AG04450 (cell line): Measurements from ENCODE around the gene MTMR11. TPM values are rescaled to one million over a fixed set of nuclear protein-coding genes. Genes with fewer than 3 reads are reported as not detected.
"Not testable (repeated sequence)": the region's sequence is repeated elsewhere in the genome, so short reads cannot be mapped to it uniquely, and the experiment has no call there.

ENCODE experiments used
- CTCF ChIA-PET: fragments of 300-600, 350-600 bp; formaldehyde crosslinking; extraction: SDS; loops from one replicate; lab custom pipeline; 2022; ENCODE audit warnings: antibody characterized with exemption, inconsistent platforms; lab: Charles Lee
- POLR2A ChIA-PET: fragments of 350-600 bp; formaldehyde crosslinking; extraction: SDS; loops from one replicate; lab custom pipeline; 2021; ENCODE audit warnings: antibody characterized with exemption, inconsistent platforms; lab: Yijun Ruan, JAX
- DNase-seq: peaks from one replicate; pipeline ENCODE4 v3.0.0-alpha.2; 2011; ENCODE audit warnings: low read depth, low spot score
- H3K27ac ChIP-seq: one replicate; pipeline ENCODE4 v1.5.1; 2012; ENCODE audit warnings: low read depth, low read length, control low read depth
- H3K27me3 ChIP-seq: one replicate; pipeline ENCODE4 v1.6.0; 2012; ENCODE audit warnings: low read length; ENCODE audit not compliant: control insufficient read depth, insufficient read depth
- H3K4me3 ChIP-seq: 2 replicates; pipeline ENCODE4 v1.5.1; 2011; ENCODE audit warnings: mild to moderate bottlenecking, low read depth, low read length, control low read depth
- H3K9me3 ChIP-seq: 2 replicates; pipeline ENCODE4 v1.5.1; 2012; ENCODE audit warnings: low read length; ENCODE audit not compliant: control insufficient read depth, insufficient read depth
- polyA plus RNA-seq: library from polyadenylated mRNA; depleted of rRNA; stranded (reverse); fragments of >200 nt; gene quantifications from 2 replicates; pipeline ENCODE4 v1.2.3, GENCODE V29; 2011
- TF ChIP-seq, protein P1 (sequence below): IDR thresholded peaks from 2 replicates; pipeline ENCODE4 v1.5.1; 2011; ENCODE audit warnings: low read depth, low read length, control low read depth, inconsistent platforms

MTMR11 gene
- polyA plus RNA-seq, 1 experiment: 17.0 TPM

DNA sequence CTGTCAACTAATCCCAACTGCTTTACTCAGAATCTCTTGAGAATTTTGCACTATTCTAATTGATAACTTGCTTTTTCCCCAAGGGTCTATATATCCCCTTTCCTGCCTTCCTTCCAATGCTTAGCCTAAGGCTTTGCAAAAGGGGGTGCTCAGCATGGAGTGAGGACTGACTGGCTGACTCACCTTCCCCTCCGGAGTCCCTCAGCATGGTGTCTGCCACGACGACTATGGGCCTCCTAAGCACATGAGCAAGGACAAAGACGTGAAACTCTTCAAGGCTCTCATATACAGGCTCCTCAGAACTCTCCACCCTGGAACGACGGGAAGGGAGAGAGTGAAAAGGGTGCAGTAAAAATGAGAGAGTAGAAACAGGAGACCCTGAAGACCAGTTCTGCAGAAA lies 13.2 kb upstream of the MTMR11 start:
- no peaks in the 10 kb centered on the region for H3K9me3 ChIP-seq
- ChIA-PET CTCF (interaction anchor here (0.5 to 1.0 kb wide), 2 partner anchors 12 to 121 kb away, joined by 6 read pairs; no protein-coding TSS in a partner anchor), POLR2A (no interaction called here)
- DNase-seq: no peak
- H3K27me3 ChIP-seq: no peaks in the 10 kb centered on the region
- H3K27ac ChIP-seq: no peak overlapping the region
- TF ChIP-seq, protein P1, sequence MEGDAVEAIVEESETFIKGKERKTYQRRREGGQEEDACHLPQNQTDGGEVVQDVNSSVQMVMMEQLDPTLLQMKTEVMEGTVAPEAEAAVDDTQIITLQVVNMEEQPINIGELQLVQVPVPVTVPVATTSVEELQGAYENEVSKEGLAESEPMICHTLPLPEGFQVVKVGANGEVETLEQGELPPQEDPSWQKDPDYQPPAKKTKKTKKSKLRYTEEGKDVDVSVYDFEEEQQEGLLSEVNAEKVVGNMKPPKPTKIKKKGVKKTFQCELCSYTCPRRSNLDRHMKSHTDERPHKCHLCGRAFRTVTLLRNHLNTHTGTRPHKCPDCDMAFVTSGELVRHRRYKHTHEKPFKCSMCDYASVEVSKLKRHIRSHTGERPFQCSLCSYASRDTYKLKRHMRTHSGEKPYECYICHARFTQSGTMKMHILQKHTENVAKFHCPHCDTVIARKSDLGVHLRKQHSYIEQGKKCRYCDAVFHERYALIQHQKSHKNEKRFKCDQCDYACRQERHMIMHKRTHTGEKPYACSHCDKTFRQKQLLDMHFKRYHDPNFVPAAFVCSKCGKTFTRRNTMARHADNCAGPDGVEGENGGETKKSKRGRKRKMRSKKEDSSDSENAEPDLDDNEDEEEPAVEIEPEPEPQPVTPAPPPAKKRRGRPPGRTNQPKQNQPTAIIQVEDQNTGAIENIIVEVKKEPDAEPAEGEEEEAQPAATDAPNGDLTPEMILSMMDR: no peak
- no peak overlapping the region for H3K4me3 ChIP-seq

DNA sequence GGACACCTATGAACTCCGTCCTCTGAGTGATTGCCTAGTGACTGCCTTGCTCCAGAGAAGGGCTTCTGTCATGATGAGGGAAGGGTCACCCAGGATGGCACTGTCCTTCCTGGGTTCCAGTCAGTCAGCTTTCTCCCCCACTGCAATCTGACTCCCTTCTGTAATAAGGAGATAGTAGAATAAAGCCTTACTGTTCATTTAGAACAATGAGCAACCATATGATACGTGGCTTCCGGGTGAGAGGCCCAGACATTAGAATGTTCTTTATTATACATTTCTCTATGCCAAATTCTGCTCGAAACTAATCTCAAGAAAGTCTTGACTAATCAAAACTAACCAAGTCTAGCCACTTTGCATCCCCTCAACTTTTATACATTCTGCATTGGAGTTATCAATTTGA lies 8.5 kb upstream of the MTMR11 start:
- CTCF ChIA-PET: interaction anchor here (0.6 to 1.2 kb wide), 2 partner anchors 16 to 35 kb away, joined by 3 read pairs; no protein-coding TSS in a partner anchor
- TF ChIP-seq, protein P1: no peak
- no peak for DNase-seq
- POLR2A ChIA-PET: no interaction called here
- Histone ChIP-seq H3K27me3 (no peaks in the 10 kb centered on the region), H3K4me3 (no peak overlapping the region), H3K9me3 (no peaks in the 10 kb centered on the region), H3K27ac (no peak overlapping the region)

DNA sequence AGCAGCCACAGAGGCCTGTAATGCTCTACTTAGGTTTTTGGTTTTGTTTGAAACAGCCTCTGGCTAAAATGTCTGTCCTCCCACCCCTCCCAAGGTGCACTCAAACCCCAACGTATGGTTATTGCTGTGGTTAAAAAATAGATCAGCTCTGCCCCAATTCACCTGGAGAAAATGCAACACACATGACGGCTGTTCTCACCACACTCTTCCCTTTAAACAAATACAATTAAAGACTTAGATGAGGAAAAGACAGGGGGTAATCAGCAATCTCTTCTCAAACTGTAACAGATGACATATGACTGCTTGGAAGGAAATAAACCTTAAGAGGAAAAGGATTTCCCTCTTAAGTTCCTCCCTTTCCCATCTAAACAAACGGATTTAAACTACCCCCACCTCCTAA lies 6.2 kb upstream of the MTMR11 start:
- H3K9me3 ChIP-seq: no peaks in the 10 kb centered on the region
- no peak overlapping the region for H3K4me3 ChIP-seq
- H3K27ac ChIP-seq: no peak overlapping the region
- H3K27me3 ChIP-seq: no peaks in the 10 kb centered on the region
- DNase-seq: no peak
- ChIA-PET POLR2A (interaction anchor here (1.7 kb wide), 1 partner anchor 55 kb away, joined by 12 read pairs; a partner anchor contains a TSS), CTCF (interaction anchor here (0.6 to 1.6 kb wide), 6 partner anchors 9 to 68 kb away, joined by 3 to 4 read pairs (median 4); partner anchors contain the start of gene OTUD7B)
- TF ChIP-seq, protein P1: no peak

DNA sequence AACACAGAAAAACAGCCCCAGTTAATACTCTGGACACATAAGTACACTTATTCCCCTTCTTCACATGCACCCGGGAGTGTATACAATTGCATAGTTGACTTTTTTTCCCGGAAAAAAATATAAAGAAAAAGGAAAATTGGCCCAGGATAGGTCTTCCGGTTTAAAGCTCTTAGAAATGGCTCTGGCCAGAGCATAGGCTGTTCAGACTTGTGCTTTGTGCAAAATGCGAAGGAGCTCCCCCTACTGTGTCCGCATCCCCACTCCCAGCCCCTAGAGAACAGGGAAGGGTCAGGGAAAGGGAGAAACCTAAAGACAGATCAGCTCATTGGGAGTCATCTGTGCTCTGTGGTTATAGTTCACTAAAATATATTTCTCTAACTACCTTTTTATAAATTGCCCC lies 5.5 kb upstream of the MTMR11 start:
- H3K4me3 ChIP-seq: no peak overlapping the region
- H3K27ac ChIP-seq: no peak overlapping the region
- no peak for DNase-seq
- no peaks in the 10 kb centered on the region for H3K9me3 ChIP-seq
- no peaks in the 10 kb centered on the region for H3K27me3 ChIP-seq
- ChIA-PET POLR2A (interaction anchor here (1.7 kb wide), 1 partner anchor 55 kb away, joined by 12 read pairs; a partner anchor contains a TSS), CTCF (interaction anchor here (0.9 to 1.6 kb wide), 8 partner anchors 8 to 98 kb away, joined by 3 to 8 read pairs (median 4); partner anchors contain the start of gene OTUD7B)
- TF ChIP-seq, protein P1: peak; percentile 56

DNA sequence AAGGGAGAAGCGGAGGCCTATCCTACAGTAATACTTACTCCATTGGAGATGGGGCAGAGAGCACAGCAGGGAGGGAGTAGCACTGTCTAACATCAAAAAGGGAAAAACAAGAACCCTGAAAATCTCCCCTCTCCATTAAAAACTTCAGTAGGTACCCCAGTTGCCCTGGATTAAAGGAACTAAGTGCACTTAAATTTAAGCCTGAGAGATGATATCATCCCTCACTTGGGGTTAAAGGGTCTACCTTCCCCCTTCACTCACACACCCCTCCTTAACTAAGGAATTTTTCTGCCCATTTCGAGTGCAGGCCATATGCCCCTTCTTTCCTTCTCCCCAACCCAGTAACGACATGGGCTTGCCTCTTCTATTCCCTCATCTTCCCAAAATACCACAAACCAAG lies 3.7 kb upstream of the MTMR11 start:
- CTCF ChIA-PET: interaction anchor here (2.1 kb wide), 1 partner anchor 247 kb away, joined by 11 read pairs; no protein-coding TSS in a partner anchor
- no peak for DNase-seq
- POLR2A ChIA-PET: no interaction called here
- no peaks in the 10 kb centered on the region for H3K27me3 ChIP-seq
- TF ChIP-seq, protein P1: no peak
- no peak overlapping the region for H3K27ac ChIP-seq
- H3K9me3 ChIP-seq: no peaks in the 10 kb centered on the region
- H3K4me3 ChIP-seq: no peak overlapping the region

DNA sequence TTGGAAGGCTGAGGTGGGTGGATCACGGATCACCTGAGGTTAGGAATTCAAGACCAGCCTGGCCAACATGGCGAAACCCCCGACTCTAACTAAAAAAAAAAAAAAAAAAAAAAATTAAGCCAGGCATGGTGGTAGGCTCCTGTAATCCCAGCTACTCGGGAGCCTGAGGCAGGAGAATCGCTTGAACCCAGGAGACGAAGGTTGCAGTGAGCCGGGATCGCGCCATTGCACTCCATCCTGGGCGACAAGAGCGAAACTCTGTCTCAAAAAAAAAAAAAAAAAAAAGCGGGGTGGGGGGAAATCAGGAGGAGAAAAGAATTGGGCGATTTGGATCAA lies 2.0 kb upstream of the MTMR11 start:
- ChIA-PET POLR2A (interaction anchor here (0.5 to 1.4 kb wide), 4 partner anchors 11 to 51 kb away, joined by 4 to 20 read pairs (median 6); partner anchors contain the start of genes SF3B4 and SV2A), CTCF (interaction anchor here (0.6 to 2.5 kb wide), 3 partner anchors 22 to 249 kb away, joined by 4 to 11 read pairs (median 9); no protein-coding TSS in a partner anchor)
- not testable (repeated sequence) for H3K27me3 ChIP-seq, H3K9me3 ChIP-seq, DNase-seq, H3K27ac ChIP-seq, H3K4me3 ChIP-seq
